Body of pancreas (tissue), 4 donors: ENCODE data around the gene TNNT2. TPM values are rescaled to one million over a fixed set of nuclear protein-coding genes. Genes with fewer than 3 reads are reported as not detected.

ENCODE experiments used
- ATAC-seq: fragments of 150-250 bp; one replicate; pipeline ENCODE4 v1.9.1; 2016
- DNase-seq, 4 donors: peaks; one replicate each; pipeline ENCODE4 v3.0.0-alpha.2; 2019
- H3K27ac ChIP-seq, 4 donors: fragments of 200-600 bp; sonication (generic); 1 replicate in 3 of 4; 2 replicates in 1 of 4; pipeline versions ENCODE4 v1.5.1 to v1.6.1; 2016 to 2019; ENCODE audit warnings: mild to moderate bottlenecking in 1 of 4, mixed read lengths in 1 of 4, moderate library complexity in 1 of 4
- H3K27me3 ChIP-seq, 2 donors: fragments of 200-600 bp; sonication (generic); one replicate each; pipeline ENCODE4 v1.6.0; 2016; ENCODE audit warnings: mild to moderate bottlenecking in 1 of 2
- H3K36me3 ChIP-seq, 2 donors: fragments of 200-600 bp; sonication (generic); replicated peaks in 1 of 2; 2 replicates each; pipeline ENCODE4 v1.5.1; 2016; ENCODE audit warnings: low read depth in 2 of 2; ENCODE audit not compliant: insufficient read depth in 1 of 2
- H3K4me1 ChIP-seq: fragments of 200-600 bp; sonication (generic); one replicate; pipeline ENCODE4 v1.6.0; 2016
- H3K4me3 ChIP-seq, 2 donors: fragments of 200-600 bp; sonication (generic); 1 replicate in 1 of 2; 2 replicates in 1 of 2; pipeline ENCODE4 v1.5.1; 2016 to 2019
- H3K9me3 ChIP-seq, 3 donors: fragments of 200-600 bp; sonication (generic); 1 replicate in 2 of 3; 2 replicates in 1 of 3; pipeline ENCODE4 v1.5.1; 2016
- CTCF ChIP-seq, 7 experiments: fragments of 450-650 bp in 4 of 7; fragments of 200-600 bp in 3 of 7; sonication (generic) in 3 of 7; IDR thresholded peaks; one replicate each; pipeline ENCODE4 v1.5.1; 2016 to 2019; ENCODE audit warnings: antibody characterized with exemption in 7 of 7
- POLR2A ChIP-seq, 3 donors: fragments of 450-650 bp; IDR thresholded peaks; one replicate each; pipeline ENCODE4 v1.6.1; 2016; ENCODE audit warnings: antibody characterized with exemption in 3 of 3, mild to moderate bottlenecking in 2 of 3
- WGBS, 2 donors: methylation state at CpG; one replicate each; pipeline ENCODE4 v1.1.5; 2017; 5-methylcytosine and 5-hydroxymethylcytosine counted together
- intact Hi-C: fragments of 100-400 bp; cut with DNase I; formaldehyde crosslinking; loops from one replicate; pipeline ENCODE4 v1.15.1; 2023
- total RNA-seq, 2 donors: library from RNA; depleted of rRNA; stranded (reverse); fragments of >200 nt; gene quantifications; one replicate each; pipeline ENCODE4 v1.1.0, GENCODE V29; 2016

The TNNT2 gene
- total RNA-seq, 2 donors from 2014 or later: 1.8 TPM; not detected in 1

GRCh38 chr1:201404722-201405483 is 27.4 kb upstream of the TNNT2 start:
- H3K36me3 ChIP-seq: no peaks in the 10 kb centered on the region
- 74 to 78% methylated on average over 7 to 11 of the region's 11 CpGs for WGBS, 2 donors
- H3K27me3 ChIP-seq: no peaks in the 10 kb centered on the region
- peak overlapping the region; percentile 52 to 80 (median 75) for H3K27ac ChIP-seq
- H3K9me3 ChIP-seq: no peaks in the 10 kb centered on the region
- peaks cover 55% of the 10 kb centered on the region for H3K4me1 ChIP-seq
- TF ChIP-seq CTCF (IDR thresholded peaks at IDR 0.05) (no peak), POLR2A (IDR thresholded peaks at IDR 0.05) (no peak)
- H3K4me3 ChIP-seq: no peak overlapping the region
- intact Hi-C loops: no loop called here
- ATAC-seq: peak; percentile 25
- DNase-seq: peak in 3 of 4 donors; percentile 24 to 48 (median 36)

GRCh38 chr1:201404055-201404454 is 26.6 kb upstream of the TNNT2 start:
- H3K4me3 ChIP-seq: no peak overlapping the region
- no peak for ATAC-seq
- no peak for DNase-seq
- peak overlapping the region in 3 of 4 donors; percentile 71 to 80 (median 79) for H3K27ac ChIP-seq
- no peaks in the 10 kb centered on the region for H3K36me3 ChIP-seq
- no peaks in the 10 kb centered on the region for H3K9me3 ChIP-seq
- intact Hi-C loops: no loop called here
- TF ChIP-seq CTCF (IDR thresholded peaks at IDR 0.05): no peak
- no peak for TF ChIP-seq POLR2A (IDR thresholded peaks at IDR 0.05)
- 53 to 64% methylated on average over 5 to 7 of the region's 7 CpGs for WGBS, 2 donors
- H3K4me1 ChIP-seq: peaks cover 61% of the 10 kb centered on the region
- H3K27me3 ChIP-seq: no peaks in the 10 kb centered on the region

- peaks cover 66% of the 10 kb centered on the region for H3K4me1 ChIP-seq
- 68 to 78% methylated on average over 1 of the region's 1 CpG for WGBS, 2 donors
- TF ChIP-seq POLR2A (IDR thresholded peaks at IDR 0.05) (no peak), CTCF (IDR thresholded peaks at IDR 0.05) (no peak)
Measured at GRCh38 chr1:201403359-201403758, 25.9 kb upstream of the TNNT2 start.

GRCh38 chr1:201401700-201402099 is 24.2 kb upstream of the TNNT2 start:
- Histone ChIP-seq H3K9me3 (no peaks in the 10 kb centered on the region), H3K27ac (no peak overlapping the region), H3K4me3 (no peak overlapping the region), H3K27me3 (no peaks in the 10 kb centered on the region), H3K36me3 (no peaks in the 10 kb centered on the region), H3K4me1 (peaks cover 69% of the 10 kb centered on the region)
- no peak for ATAC-seq
- TF ChIP-seq POLR2A (IDR thresholded peaks at IDR 0.05) (no peak), CTCF (IDR thresholded peaks at IDR 0.05) (no peak)
- intact Hi-C loops: no loop called here
- WGBS, 2 donors: 18 to 21% methylated on average over 2 of the region's 2 CpGs
- no peak for DNase-seq

More at GRCh38 chr1:201403359-201403758, 25.9 kb upstream of the TNNT2 start:
- H3K36me3 ChIP-seq: no peaks in the 10 kb centered on the region
- H3K4me3 ChIP-seq: no peak overlapping the region
- H3K27ac ChIP-seq: no peak overlapping the region
- intact Hi-C loops: no loop called here
- H3K9me3 ChIP-seq: no peaks in the 10 kb centered on the region
- ATAC-seq (no peak), DNase-seq (no peak)
- no peaks in the 10 kb centered on the region for H3K27me3 ChIP-seq

- Histone ChIP-seq H3K4me3 (no peak overlapping the region), H3K27ac (peak overlapping the region; percentile 93 to 98 (median 96)), H3K36me3 (no peaks in the 10 kb centered on the region), H3K27me3 (no peaks in the 10 kb centered on the region), H3K4me1 (peaks cover 69% of the 10 kb centered on the region), H3K9me3 (no peaks in the 10 kb centered on the region)
- intact Hi-C loops: no loop called here
- WGBS, 2 donors: 61 to 84% methylated on average over 2 of the region's 2 CpGs
- DNase-seq: no peak
- TF ChIP-seq CTCF (IDR thresholded peaks at IDR 0.05): no peak
- TF ChIP-seq POLR2A (IDR thresholded peaks at IDR 0.05): no peak
- ATAC-seq: no peak
Measured at GRCh38 chr1:201400852-201401230, 23.4 kb upstream of the TNNT2 start.
